ENCODE results near the gene ALDH1L1.

DNA sequence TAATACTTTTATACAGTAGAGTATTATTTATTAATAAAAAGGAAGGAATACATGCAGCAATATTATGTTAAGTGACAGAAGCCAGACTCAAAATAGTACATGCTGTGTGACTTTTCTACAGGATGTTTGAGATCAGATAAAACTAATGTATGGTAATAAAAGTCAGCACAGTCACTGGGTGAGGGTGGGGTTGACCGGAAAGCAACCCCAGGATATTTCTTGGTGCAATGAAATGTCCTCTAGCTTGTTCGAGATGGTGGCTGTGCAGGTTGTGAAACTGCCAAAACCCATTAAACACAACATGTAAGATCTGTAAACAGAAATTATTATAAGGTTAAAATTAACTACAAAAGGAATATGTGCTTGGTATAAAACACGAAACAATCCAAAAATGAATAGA lies 20.8 kb upstream of the ALDH1L1 start:
- TF ChIP-seq, protein P1, sequence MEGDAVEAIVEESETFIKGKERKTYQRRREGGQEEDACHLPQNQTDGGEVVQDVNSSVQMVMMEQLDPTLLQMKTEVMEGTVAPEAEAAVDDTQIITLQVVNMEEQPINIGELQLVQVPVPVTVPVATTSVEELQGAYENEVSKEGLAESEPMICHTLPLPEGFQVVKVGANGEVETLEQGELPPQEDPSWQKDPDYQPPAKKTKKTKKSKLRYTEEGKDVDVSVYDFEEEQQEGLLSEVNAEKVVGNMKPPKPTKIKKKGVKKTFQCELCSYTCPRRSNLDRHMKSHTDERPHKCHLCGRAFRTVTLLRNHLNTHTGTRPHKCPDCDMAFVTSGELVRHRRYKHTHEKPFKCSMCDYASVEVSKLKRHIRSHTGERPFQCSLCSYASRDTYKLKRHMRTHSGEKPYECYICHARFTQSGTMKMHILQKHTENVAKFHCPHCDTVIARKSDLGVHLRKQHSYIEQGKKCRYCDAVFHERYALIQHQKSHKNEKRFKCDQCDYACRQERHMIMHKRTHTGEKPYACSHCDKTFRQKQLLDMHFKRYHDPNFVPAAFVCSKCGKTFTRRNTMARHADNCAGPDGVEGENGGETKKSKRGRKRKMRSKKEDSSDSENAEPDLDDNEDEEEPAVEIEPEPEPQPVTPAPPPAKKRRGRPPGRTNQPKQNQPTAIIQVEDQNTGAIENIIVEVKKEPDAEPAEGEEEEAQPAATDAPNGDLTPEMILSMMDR (IDR thresholded peaks at IDR 0.05) = no peak
- TF ChIP-seq POLR2A (IDR thresholded peaks at IDR 0.05) (no peak), EP300 (IDR thresholded peaks at IDR 0.05) (no peak), POLR2AphosphoS5 (IDR thresholded peaks at IDR 0.05) (no peak)

All from stomach (tissue), 4 donors.